Hepatocyte (in vitro differentiated cells): Measurements from ENCODE around the gene ESD. TPM values are rescaled to one million over a fixed set of nuclear protein-coding genes. Genes with fewer than 3 reads are reported as not detected.
"Not testable (repeated sequence)": the region's sequence is repeated elsewhere in the genome, so short reads cannot be mapped to it uniquely, and the experiment has no call there.

Experiments used
- DNase-seq: peaks from one replicate; pipeline ENCODE4 v3.0.0-alpha.2; 2016; ENCODE audit warnings: low spot score
- H2AFZ ChIP-seq: fragments of 200-600 bp; sonication (generic); 2 replicates; pipeline ENCODE4 v1.6.0; 2016; ENCODE audit warnings: antibody characterized with exemption, mild to moderate bottlenecking
- H3K27ac ChIP-seq: fragments of 200-600 bp; sonication (generic); 2 replicates; pipeline ENCODE4 v1.5.1; 2016; ENCODE audit warnings: mild to moderate bottlenecking
- H3K27me3 ChIP-seq: fragments of 200-600 bp; sonication (generic); 2 replicates; pipeline ENCODE4 v1.6.1; 2016
- H3K36me3 ChIP-seq: fragments of 200-600 bp; sonication (generic); replicated peaks from 2 replicates; pipeline ENCODE4 v1.5.1; 2016; ENCODE audit warnings: low read depth; ENCODE audit not compliant: insufficient read depth
- H3K4me1 ChIP-seq: fragments of 200-600 bp; sonication (generic); 2 replicates; pipeline ENCODE4 v1.5.1; 2016; ENCODE audit warnings: mild to moderate bottlenecking, moderate library complexity; ENCODE audit not compliant: insufficient read depth
- H3K4me2 ChIP-seq: fragments of 200-600 bp; sonication (generic); 2 replicates; pipeline ENCODE4 v1.6.0; 2016
- H3K4me3 ChIP-seq: fragments of 200-600 bp; sonication (generic); 2 replicates; pipeline ENCODE4 v1.5.1; 2016; ENCODE audit warnings: mild to moderate bottlenecking
- H3K79me2 ChIP-seq: fragments of 200-600 bp; sonication (generic); 2 replicates; pipeline ENCODE4 v1.6.0; 2017; ENCODE audit warnings: mild to moderate bottlenecking
- H3K9me2 ChIP-seq: fragments of 200-600 bp; sonication (generic); replicated peaks from 2 replicates; pipeline ENCODE4 v1.6.0; 2017; ENCODE audit warnings: mild to moderate bottlenecking; ENCODE audit not compliant: insufficient read depth
- H3K9me3 ChIP-seq: fragments of 200-600 bp; sonication (generic); 2 replicates; pipeline ENCODE4 v1.5.1; 2016; ENCODE audit warnings: low read depth, mild to moderate bottlenecking
- H4K20me1 ChIP-seq: fragments of 200-600 bp; sonication (generic); 2 replicates; pipeline ENCODE4 v1.6.0; 2016; ENCODE audit warnings: mild to moderate bottlenecking; ENCODE audit not compliant: insufficient read depth, poor library complexity, severe bottlenecking
- CTCF ChIP-seq: fragments of 200-600 bp; sonication (generic); IDR thresholded peaks from 2 replicates; pipeline ENCODE4 v1.5.1; 2016; ENCODE audit warnings: antibody characterized with exemption, mild to moderate bottlenecking; ENCODE audit not compliant: poor library complexity
- EZH2 ChIP-seq: fragments of 200-600 bp; sonication (generic); IDR thresholded peaks from 2 replicates; pipeline ENCODE4 v1.6.1; 2016; ENCODE audit warnings: antibody characterized with exemption, mild to moderate bottlenecking, borderline replicate concordance
- EZH2phosphoT487 ChIP-seq: fragments of 200-600 bp; sonication (generic); IDR thresholded peaks from one replicate; pipeline ENCODE4 v1.6.1; 2018; ENCODE audit warnings: antibody characterized with exemption, mild to moderate bottlenecking, low read depth, moderate library complexity; ENCODE audit not compliant: unreplicated experiment, severe bottlenecking
- WGBS: methylation state at CpG from one replicate; pipeline ENCODE4 v1.1.6; 2016; ENCODE audit warnings: low lambda C conversion rate; ENCODE audit errors: missing lambda C conversion rate; 5-methylcytosine and 5-hydroxymethylcytosine counted together
- polyA plus RNA-seq: library from polyadenylated mRNA; unstranded; fragments of >200 nt; fragmentation: Nextera tagmentation; extraction: Ambion mirVana; gene quantifications from 2 replicates; pipeline ENCODE4 v1.2.1, GENCODE V29; 2016
- total RNA-seq: library from RNA; depleted of rRNA; stranded (reverse); fragments of >200 nt; gene quantifications from 2 replicates; pipeline ENCODE4 v1.2.3, GENCODE V29; 2014

The ESD gene
- total and polyA plus RNA-seq, 2 experiments from 2014 or later, result 127 to 129 TPM

DNA sequence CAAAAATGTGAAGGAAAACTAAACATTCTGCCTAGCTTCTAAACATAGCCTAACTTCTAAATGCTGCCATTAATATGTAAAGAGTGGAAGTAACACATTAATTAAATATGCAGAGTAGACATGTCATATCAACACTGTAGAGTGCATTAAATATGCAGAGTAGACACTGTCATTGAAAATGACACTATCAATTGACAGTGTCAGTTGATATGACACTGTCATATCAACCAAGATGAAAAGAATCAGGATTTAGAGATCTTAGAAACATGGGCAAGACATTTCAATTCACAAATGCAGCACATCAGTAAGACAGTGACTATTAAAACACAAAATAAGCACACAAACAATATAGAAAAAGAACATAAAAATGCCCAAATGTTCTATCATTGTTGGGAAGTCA, 25.3 kb downstream of the ESD start:
- H3K79me2 ChIP-seq, result no peaks in the 10 kb centered on the region
- no peaks in the 10 kb centered on the region for H3K4me1 ChIP-seq
- H3K27me3 ChIP-seq, result no peaks in the 10 kb centered on the region
- H3K4me2 ChIP-seq, result no peak overlapping the region
- H3K36me3 ChIP-seq, result no peaks in the 10 kb centered on the region
- DNase-seq, result no peak
- H3K9me2 ChIP-seq, result no peaks in the 10 kb centered on the region
- no peak overlapping the region for H2AFZ ChIP-seq
- H3K4me3 ChIP-seq, result no peak overlapping the region
- H3K9me3 ChIP-seq, result no peaks in the 10 kb centered on the region
- TF ChIP-seq CTCF, result no peak
- no peak for TF ChIP-seq EZH2phosphoT487
- TF ChIP-seq EZH2, result no peak
- H4K20me1 ChIP-seq, result no peaks in the 10 kb centered on the region
- no peak overlapping the region for H3K27ac ChIP-seq

DNA sequence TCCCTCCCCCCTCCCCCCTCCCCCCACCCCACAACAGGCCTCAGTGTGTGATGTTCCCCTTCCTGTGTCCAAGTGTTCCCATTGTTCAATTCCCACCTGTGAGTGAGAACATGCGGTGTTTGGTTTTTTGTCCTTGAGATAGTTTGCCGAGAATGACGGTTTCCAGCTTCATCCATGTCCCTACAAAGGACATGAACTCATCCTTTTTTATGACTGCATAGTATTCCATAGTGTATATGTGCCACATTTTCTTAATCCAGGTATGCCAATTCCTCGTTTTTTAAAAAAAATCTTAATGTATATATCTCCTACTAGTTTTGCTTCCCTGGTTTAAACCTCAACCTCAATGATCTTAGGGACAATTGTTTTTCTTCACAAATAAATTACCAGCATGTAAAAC, 27.0 kb downstream of the ESD start:
- H4K20me1 ChIP-seq, result not testable (repeated sequence)

GRCh38 chr13:46761866-46762265, 35.1 kb downstream of the ESD start:
- Histone ChIP-seq H3K79me2 (no peaks in the 10 kb centered on the region), H3K36me3 (no peaks in the 10 kb centered on the region), H3K27ac (no peak overlapping the region), H3K27me3 (no peaks in the 10 kb centered on the region), H3K4me1 (no peaks in the 10 kb centered on the region), H4K20me1 (no peaks in the 10 kb centered on the region), H3K4me2 (no peak overlapping the region), H3K9me3 (no peaks in the 10 kb centered on the region), H2AFZ (no peak overlapping the region), H3K9me2 (no peaks in the 10 kb centered on the region), H3K4me3 (no peak overlapping the region)
- no peak for DNase-seq
- 98% methylated on average over 5 of the region's 5 CpGs for WGBS
- TF ChIP-seq EZH2, result no peak
- no peak for TF ChIP-seq EZH2phosphoT487
- TF ChIP-seq CTCF, result no peak

More for the DNA sequence above, 27.0 kb downstream of the ESD start:
- not testable (repeated sequence) for H3K9me3 ChIP-seq, H3K27ac ChIP-seq, H3K4me3 ChIP-seq, H3K36me3 ChIP-seq, H3K4me2 ChIP-seq, H3K27me3 ChIP-seq, H3K4me1 ChIP-seq, H3K9me2 ChIP-seq, DNase-seq, H2AFZ ChIP-seq, H3K79me2 ChIP-seq
- WGBS, result 95% methylated on average over 4 of the region's 4 CpGs

GRCh38 chr13:46761174-46761573, 35.8 kb downstream of the ESD start:
- H3K4me2 ChIP-seq, result no peak overlapping the region

More at GRCh38 chr13:46761174-46761573, 35.8 kb downstream of the ESD start:
- Histone ChIP-seq H2AFZ (no peak overlapping the region), H3K27me3 (no peaks in the 10 kb centered on the region), H3K9me3 (no peaks in the 10 kb centered on the region), H3K9me2 (no peaks in the 10 kb centered on the region), H3K27ac (no peak overlapping the region), H3K79me2 (no peaks in the 10 kb centered on the region), H3K36me3 (no peaks in the 10 kb centered on the region), H3K4me3 (no peak overlapping the region), H4K20me1 (no peaks in the 10 kb centered on the region), H3K4me1 (no peaks in the 10 kb centered on the region)
- TF ChIP-seq EZH2, result no peak
- TF ChIP-seq CTCF, result no peak
- WGBS, result 94% methylated on average over 4 of the region's 4 CpGs
- DNase-seq, result no peak
